ENCODE data around the gene RGS6. TPM values are rescaled to one million over a fixed set of nuclear protein-coding genes. Genes with fewer than 3 reads are reported as not detected.
"Not testable (repeated sequence)": the region's sequence is repeated elsewhere in the genome, so short reads cannot be mapped to it uniquely, and the experiment has no call there.

Gene RGS6
- total RNA-seq, 1 donor from 2014 or later: 0.34 TPM

DNA sequence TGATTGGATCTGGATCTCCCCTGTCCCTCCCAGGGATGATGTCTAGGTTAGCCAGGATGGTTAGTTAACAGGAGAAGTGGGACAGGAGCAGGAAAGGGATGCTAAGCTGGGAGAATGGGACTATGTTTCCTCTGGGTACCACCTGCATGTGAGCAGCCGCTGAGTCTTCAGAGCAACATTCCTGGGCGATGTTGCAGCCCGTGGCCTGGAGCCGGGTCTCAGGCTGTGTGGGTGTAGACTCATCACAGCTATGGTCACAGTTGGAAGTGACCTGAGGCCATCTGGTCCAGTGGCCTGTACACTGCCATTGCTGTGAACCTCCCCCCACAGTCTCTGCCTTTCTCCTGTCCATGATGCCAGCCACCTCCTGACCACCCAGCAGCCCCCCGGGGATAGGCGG is 539.1 kb downstream of the RGS6 start:
- Histone ChIP-seq H3K4me2 (ENCODE audit: low read length) (no peak overlapping the region), H3K4me1 (ENCODE audit: insufficient read depth, low read length) (peaks cover 5% of the 10 kb centered on the region), H3K27ac (ENCODE audit: low read depth, low read length) (no peak overlapping the region), H3K36me3 (ENCODE audit: insufficient read depth, low read length) (no peaks in the 10 kb centered on the region), H3K27me3 (ENCODE audit: insufficient read depth, low read length) (peaks cover 3% of the 10 kb centered on the region), H3K9me3 (ENCODE audit: insufficient read depth, low read depth, low read length) (no peaks in the 10 kb centered on the region), H3K9ac (ENCODE audit: low read length) (no peak overlapping the region), H3K4me3 (ENCODE audit: insufficient read depth, low read depth, low read length) (no peak overlapping the region), H3K79me2 (ENCODE audit: insufficient read depth, low read length) (no peaks in the 10 kb centered on the region), H4K20me1 (ENCODE audit: insufficient read depth, low read length) (no peaks in the 10 kb centered on the region), H2AFZ (ENCODE audit: low read depth, low read length) (no peak overlapping the region)
- FAIRE-seq (no peak), DNase-seq (ENCODE audit: low read depth) (no peak)
- Mint-ChIP-seq H3K9me3 (ENCODE audit: unreplicated experiment) (peaks cover 4% of the 10 kb centered on the region), H3K27me3 (ENCODE audit: low read depth, unreplicated experiment) (no peaks in the 10 kb centered on the region), H3K36me3 (ENCODE audit: low read depth, unreplicated experiment) (no peaks in the 10 kb centered on the region), H3K4me1 (ENCODE audit: low read depth, unreplicated experiment) (peaks cover 6% of the 10 kb centered on the region), H3K4me3 (ENCODE audit: unreplicated experiment) (no peak overlapping the region), H3K27ac (ENCODE audit: unreplicated experiment) (no peak overlapping the region)
- TF ChIP-seq EZH2 (IDR thresholded peaks at IDR 0.05; ENCODE audit: insufficient read depth, low read length): no peak
- TF ChIP-seq CTCF (IDR thresholded peaks at IDR 0.05; ENCODE audit: insufficient read depth, low read depth, low read length): no peak

DNA sequence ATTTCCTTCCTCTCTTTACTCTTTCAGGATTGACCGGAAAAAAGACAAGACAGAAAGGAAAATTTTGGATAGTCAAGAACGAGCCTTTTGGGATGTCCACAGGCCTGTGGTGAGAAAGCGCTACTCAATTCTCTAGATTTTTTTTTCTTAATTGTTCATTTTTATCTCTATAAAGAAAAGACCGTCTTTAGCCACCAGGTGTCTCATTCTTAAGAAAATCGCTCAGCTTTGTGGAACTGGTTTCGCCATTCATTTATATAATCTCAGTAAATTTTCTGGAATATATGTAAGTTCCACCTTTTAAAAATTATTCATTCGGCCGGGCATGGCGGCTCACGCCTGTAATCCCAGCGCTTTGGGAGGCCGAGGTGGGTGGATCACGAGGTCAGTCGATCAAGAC is 540.6 kb downstream of the RGS6 start:
- H3K9ac ChIP-seq (ENCODE audit: low read length): no peak overlapping the region
- no peak for FAIRE-seq
- H3K79me2 ChIP-seq (ENCODE audit: insufficient read depth, low read length): no peaks in the 10 kb centered on the region
- H3K4me3 ChIP-seq (ENCODE audit: insufficient read depth, low read depth, low read length): no peak overlapping the region
- H3K27ac ChIP-seq (ENCODE audit: low read depth, low read length): no peak overlapping the region
- Mint-ChIP-seq H3K27ac (ENCODE audit: unreplicated experiment) (no peak overlapping the region), H3K4me1 (ENCODE audit: low read depth, unreplicated experiment) (peaks cover 19% of the 10 kb centered on the region), H3K4me3 (ENCODE audit: unreplicated experiment) (no peak overlapping the region), H3K9me3 (ENCODE audit: unreplicated experiment) (no peaks in the 10 kb centered on the region), H3K27me3 (ENCODE audit: low read depth, unreplicated experiment) (no peaks in the 10 kb centered on the region), H3K36me3 (ENCODE audit: low read depth, unreplicated experiment) (no peaks in the 10 kb centered on the region)
- no peak overlapping the region for H3K4me2 ChIP-seq (ENCODE audit: low read length)
- peaks cover 15% of the 10 kb centered on the region for H3K4me1 ChIP-seq (ENCODE audit: insufficient read depth, low read length)
- H3K27me3 ChIP-seq (ENCODE audit: insufficient read depth, low read length): peaks cover 3% of the 10 kb centered on the region
- no peaks in the 10 kb centered on the region for H3K9me3 ChIP-seq (ENCODE audit: insufficient read depth, low read depth, low read length)
- DNase-seq (ENCODE audit: low read depth): no peak
- H3K36me3 ChIP-seq (ENCODE audit: insufficient read depth, low read length): no peaks in the 10 kb centered on the region
- H4K20me1 ChIP-seq (ENCODE audit: insufficient read depth, low read length): no peaks in the 10 kb centered on the region
- H2AFZ ChIP-seq (ENCODE audit: low read depth, low read length): no peak overlapping the region
- TF ChIP-seq CTCF (IDR thresholded peaks at IDR 0.05; ENCODE audit: insufficient read depth, low read depth, low read length) (no peak), EZH2 (IDR thresholded peaks at IDR 0.05; ENCODE audit: insufficient read depth, low read length) (no peak)

DNA sequence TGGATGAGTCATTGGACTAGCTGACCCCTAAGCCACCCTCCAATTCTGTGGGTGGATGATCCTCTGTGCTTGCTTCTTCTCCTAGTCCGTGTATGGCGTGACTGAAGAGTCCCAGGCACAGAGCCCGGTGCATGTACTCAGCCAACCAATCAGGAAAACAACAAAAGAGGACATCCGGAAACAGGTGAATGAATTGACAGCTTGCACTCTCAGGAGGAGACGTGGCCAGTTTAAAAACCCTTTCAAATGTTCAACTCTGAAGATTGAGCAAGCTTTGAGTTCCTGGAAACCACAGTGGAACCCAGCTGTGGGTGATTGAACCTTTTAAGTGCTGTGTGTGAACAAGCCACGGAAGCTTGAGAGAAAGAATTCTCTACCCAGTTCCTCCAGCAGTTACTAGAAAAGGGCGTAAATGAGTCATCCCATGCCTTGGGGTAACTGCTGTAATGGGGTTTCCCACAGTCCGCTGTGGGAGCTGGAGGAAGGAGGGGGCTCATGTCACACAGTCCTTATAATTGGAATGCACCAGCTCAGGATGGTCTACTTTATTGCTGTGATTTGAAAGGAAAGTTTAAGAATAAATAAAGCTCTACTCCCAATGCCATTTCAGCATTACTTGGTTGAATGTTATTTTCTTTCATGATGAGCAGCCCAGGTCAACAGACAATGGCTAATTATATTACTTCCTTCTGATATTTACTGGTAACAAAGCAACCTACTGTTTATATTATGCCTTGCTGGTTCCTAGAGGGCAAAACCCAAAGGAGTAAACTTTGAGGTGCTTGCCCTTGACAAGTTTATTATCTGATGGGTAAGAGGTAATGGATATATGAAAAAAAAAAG is 544.6 kb downstream of the RGS6 start:
- H4K20me1 ChIP-seq (ENCODE audit: insufficient read depth, low read length): no peaks in the 10 kb centered on the region
- no peaks in the 10 kb centered on the region for H3K36me3 ChIP-seq (ENCODE audit: insufficient read depth, low read length)
- H3K4me2 ChIP-seq (ENCODE audit: low read length): peak overlapping the region; percentile 67
- FAIRE-seq (no peak), DNase-seq (ENCODE audit: low read depth) (peak; percentile 88)
- H3K4me3 ChIP-seq (ENCODE audit: insufficient read depth, low read depth, low read length): peak overlapping the region; percentile 20
- no peaks in the 10 kb centered on the region for H3K36me3 Mint-ChIP-seq (ENCODE audit: low read depth, unreplicated experiment)
- peak overlapping the region; percentile 86 for H3K27ac Mint-ChIP-seq (ENCODE audit: unreplicated experiment)
- H3K4me1 Mint-ChIP-seq (ENCODE audit: low read depth, unreplicated experiment): peaks cover 31% of the 10 kb centered on the region
- TF ChIP-seq EZH2 (IDR thresholded peaks at IDR 0.05; ENCODE audit: insufficient read depth, low read length) (no peak), CTCF (IDR thresholded peaks at IDR 0.05; ENCODE audit: insufficient read depth, low read depth, low read length) (no peak)
- H3K9ac ChIP-seq (ENCODE audit: low read length): no peak overlapping the region
- H3K27me3 ChIP-seq (ENCODE audit: insufficient read depth, low read length): peaks cover 10% of the 10 kb centered on the region
- H3K4me1 ChIP-seq (ENCODE audit: insufficient read depth, low read length): peaks cover 10% of the 10 kb centered on the region
- H3K4me3 Mint-ChIP-seq (ENCODE audit: unreplicated experiment): no peak overlapping the region
- H2AFZ ChIP-seq (ENCODE audit: low read depth, low read length): no peak overlapping the region
- H3K27ac ChIP-seq (ENCODE audit: low read depth, low read length): peak overlapping the region; percentile 51
- no peaks in the 10 kb centered on the region for H3K27me3 Mint-ChIP-seq (ENCODE audit: low read depth, unreplicated experiment)
- H3K79me2 ChIP-seq (ENCODE audit: insufficient read depth, low read length): no peaks in the 10 kb centered on the region
- H3K9me3 Mint-ChIP-seq (ENCODE audit: unreplicated experiment): peaks cover 2% of the 10 kb centered on the region
- H3K9me3 ChIP-seq (ENCODE audit: insufficient read depth, low read depth, low read length): no peaks in the 10 kb centered on the region

DNA sequence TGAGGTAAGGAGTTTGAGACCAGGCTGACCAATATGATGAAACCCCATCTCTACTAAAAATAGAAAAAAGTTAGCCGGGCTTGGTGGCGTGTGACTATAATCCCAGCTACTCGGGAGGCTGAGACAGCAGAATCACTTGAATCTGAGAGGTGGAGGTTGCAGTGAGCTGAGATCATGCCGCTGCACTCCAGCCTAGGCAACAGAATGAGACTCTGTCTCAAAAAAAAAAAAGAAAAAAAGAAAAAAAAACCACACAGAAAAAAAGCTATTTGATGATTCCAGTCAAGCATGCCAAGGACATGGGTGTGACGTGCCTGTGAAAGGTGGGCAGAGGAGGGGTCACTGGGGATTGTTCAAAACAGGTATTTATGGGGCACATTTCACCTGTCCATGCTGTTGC is 545.3 kb downstream of the RGS6 start:
- H3K27ac Mint-ChIP-seq (ENCODE audit: unreplicated experiment): peak overlapping the region; percentile 86

More for the DNA sequence above, 545.3 kb downstream of the RGS6 start:
- not testable (repeated sequence) for H3K9ac ChIP-seq (ENCODE audit: low read length); H3K27me3 ChIP-seq (ENCODE audit: insufficient read depth, low read length); H3K4me3 ChIP-seq (ENCODE audit: insufficient read depth, low read depth, low read length); DNase-seq (ENCODE audit: low read depth); H3K36me3 ChIP-seq (ENCODE audit: insufficient read depth, low read length); H2AFZ ChIP-seq (ENCODE audit: low read depth, low read length); FAIRE-seq; H3K79me2 ChIP-seq (ENCODE audit: insufficient read depth, low read length); H3K36me3 Mint-ChIP-seq (ENCODE audit: low read depth, unreplicated experiment); H3K9me3 Mint-ChIP-seq (ENCODE audit: unreplicated experiment); H3K27ac ChIP-seq (ENCODE audit: low read depth, low read length); H3K27me3 Mint-ChIP-seq (ENCODE audit: low read depth, unreplicated experiment); H3K9me3 ChIP-seq (ENCODE audit: insufficient read depth, low read depth, low read length); H3K4me2 ChIP-seq (ENCODE audit: low read length); H4K20me1 ChIP-seq (ENCODE audit: insufficient read depth, low read length)
- H3K4me3 Mint-ChIP-seq (ENCODE audit: unreplicated experiment): peak overlapping the region; percentile 27
- peaks cover 31% of the 10 kb centered on the region for H3K4me1 Mint-ChIP-seq (ENCODE audit: low read depth, unreplicated experiment)
- H3K4me1 ChIP-seq (ENCODE audit: insufficient read depth, low read length): peaks cover 10% of the 10 kb centered on the region

Data from astrocyte (in vitro differentiated cells and primary cell).